T-helper 1 cell (primary cell): Measurements from ENCODE around the gene NUDT12.

ENCODE experiments used
- DNase-seq, 5 donors: peaks; one replicate each; pipeline ENCODE4 v3.0.0-alpha.2; 2012 to 2020
- total RNA-seq, 4 donors: gene quantifications; one replicate each; lab custom pipeline; 2026; lab: John Stamatoyannopoulos, UW

Gene NUDT12
- 1.1 to 1.7 (median 1.3) reads per million in 4 donors for total RNA-seq

DNA sequence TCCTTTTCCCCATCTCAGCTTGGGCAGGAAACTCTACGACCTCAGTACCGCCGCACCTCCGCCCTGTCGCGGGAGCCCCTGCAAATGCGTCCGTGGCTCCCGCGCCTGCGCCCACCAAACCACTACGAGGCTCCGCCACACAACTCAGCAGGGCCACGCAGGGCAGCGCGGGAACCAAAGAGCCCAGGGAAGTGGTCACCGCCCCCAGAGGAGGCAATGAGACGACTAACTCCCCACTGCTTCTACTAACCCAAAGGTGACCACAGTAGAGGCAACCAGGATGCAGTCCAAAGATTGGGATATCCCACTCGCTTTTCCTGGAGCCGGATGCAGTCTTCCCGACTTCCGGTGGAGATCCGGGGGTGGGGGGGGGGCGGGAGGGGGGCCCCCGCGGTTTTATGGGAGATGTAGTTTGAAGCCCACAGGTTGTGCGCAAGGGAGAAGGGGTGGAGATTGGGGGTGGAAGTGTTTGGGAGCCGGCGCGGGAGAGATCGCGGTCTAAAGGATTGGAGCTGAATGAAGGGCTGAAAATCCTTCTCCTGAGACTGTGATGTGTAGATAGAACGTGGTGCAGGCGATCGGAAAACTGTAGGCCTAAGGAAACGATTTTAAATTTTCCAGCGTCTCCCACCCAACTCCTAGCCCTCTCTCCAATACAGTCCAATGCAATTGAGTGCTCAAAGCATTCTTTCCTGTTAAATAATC is at the start of gene NUDT12:
NUDT12 (minus strand) TSS at position 337 of the 705 bp plus-strand sequence. CDS start 2,541 bp downstream, outside the sequence.
- DNase-seq: peak in 3 of 5 donors; percentile 11 to 23 (median 12)

GRCh38 chr5:103607346-103607745 is 44.8 kb upstream of the NUDT12 start:
- no peak for DNase-seq

DNA sequence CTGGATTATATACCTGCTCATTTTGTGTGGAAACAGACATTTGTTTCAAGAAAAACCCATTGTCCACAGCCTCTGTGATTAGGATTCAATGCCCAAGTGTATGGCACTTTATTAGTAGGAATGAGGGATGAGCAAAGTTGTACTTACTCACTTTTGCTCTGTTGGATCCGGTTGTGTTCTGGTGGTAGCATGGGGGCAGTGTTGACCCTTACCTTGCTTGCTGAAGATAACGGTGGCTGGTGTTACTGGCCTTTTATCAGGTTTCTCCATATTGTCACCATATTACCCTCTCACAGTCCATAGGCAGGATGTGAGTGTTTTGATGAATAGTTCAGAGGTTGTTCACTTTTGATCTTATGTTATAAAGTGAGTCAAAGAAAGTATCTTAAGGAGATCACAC is 42.7 kb upstream of the NUDT12 start:
- no peak for DNase-seq

DNA sequence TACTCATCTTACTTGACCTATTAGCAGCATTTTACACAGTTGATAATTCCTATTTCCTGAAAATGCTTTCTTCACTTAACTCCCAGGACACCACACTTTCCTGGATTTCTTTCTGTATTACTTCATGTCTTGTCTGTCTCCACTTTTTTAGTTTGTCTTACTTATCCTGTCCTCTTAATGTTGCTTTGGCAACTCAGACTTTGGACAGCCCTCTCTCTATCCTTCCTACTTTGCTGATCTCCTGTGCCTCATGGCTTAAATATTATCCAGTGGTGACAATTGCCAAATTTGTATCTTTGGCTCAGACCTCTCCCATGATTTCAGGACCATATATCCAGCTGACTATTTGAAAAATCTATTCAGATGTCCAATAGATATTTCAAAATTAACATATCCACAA is 39.8 kb upstream of the NUDT12 start:
- no peak for DNase-seq

DNA sequence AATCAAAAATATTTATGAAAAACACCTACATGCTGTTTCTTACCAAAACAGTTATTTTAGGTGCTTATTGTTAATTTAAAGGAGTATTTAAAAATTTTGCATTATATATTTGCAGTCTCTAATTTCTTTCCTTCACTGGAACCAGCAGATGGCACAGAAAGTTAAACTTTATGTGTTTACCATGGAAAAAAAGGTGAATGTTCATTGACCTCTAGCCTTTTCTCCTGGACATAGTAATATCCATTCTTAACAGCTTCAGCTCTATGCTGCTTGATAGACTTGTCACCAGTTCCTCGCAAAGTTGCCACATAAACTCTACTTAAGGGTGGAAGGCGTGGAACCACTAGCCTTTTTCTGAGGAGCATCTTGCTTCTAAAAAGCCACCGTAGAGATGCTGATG is 38.7 kb upstream of the NUDT12 start:
- no peak for DNase-seq

DNA sequence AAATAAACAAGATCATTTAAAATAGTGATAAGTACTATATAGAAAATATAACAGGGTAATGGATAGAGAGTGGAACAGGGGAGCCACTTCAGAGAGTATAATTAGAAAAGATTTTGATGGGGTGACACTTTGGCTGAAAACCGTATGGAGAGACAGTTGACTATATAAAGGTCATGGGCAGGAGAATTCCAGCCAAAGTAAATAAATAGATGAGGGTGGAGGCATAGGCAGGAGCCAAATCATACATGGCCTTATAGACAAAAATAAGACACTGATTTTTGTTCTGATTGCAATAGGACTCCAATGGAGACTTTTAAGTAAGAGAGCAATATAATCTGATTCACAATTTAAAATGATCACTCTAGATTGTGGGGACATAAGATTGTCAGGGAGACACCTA is 37.5 kb upstream of the NUDT12 start:
- DNase-seq: no peak

DNA sequence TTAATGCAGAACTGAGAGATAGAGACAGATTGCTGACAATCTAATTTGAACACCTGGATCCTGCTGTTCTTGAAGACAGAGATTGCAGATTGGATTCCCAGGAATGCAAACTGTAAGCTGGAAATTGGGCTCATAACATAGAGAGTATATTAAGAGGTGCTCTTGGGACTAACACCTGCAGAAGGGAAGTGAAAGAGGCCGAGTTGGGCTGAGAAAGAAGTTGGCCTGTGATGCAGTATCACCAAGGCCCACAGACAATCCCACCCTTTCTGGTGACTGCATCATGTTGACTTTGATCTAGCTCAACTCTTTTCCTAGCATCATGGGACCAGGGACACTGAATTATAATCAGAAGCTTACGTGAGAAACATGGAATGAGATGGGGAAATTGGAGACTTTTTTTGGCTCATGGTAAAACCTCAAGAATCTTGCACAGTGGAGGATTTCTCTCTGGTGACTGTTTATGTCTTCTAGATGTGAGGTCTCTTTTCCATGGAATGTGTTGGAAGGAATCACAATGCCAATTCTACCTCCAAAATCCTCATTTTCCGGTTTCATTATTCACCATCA is 36.5 kb upstream of the NUDT12 start:
- DNase-seq: no peak

GRCh38 chr5:103590221-103590620 is 27.6 kb upstream of the NUDT12 start:
- no peak for DNase-seq

GRCh38 chr5:103589776-103590175 is 27.2 kb upstream of the NUDT12 start:
- no peak for DNase-seq

GRCh38 chr5:103589357-103589756 is 26.8 kb upstream of the NUDT12 start:
- no peak for DNase-seq

DNA sequence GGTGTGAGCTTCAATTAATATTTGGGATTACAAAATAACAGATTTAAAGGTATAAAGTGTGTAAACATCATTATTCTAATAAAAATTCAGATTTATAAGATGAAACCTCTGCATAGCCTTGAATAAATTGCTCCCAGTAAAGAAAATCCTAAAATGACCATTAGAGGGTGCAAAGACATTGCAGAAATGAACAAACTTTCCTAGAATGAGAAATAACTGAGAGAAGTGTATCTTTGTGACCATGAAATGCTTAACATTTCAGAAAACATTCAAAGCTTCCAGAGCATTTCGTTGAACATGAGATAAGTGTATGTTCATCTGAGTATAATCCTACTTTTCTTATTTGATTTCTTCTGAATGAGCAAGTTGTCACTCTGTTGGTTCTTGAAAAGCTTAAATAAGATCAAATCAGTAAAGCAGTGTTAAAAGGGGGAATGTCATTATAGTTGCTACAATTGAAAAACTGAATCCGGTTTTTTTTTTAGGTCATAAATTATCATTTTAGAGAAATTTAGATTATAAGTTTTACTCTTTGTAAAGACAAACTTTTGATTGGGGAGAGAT is 24.7 kb upstream of the NUDT12 start:
- DNase-seq: no peak

DNA sequence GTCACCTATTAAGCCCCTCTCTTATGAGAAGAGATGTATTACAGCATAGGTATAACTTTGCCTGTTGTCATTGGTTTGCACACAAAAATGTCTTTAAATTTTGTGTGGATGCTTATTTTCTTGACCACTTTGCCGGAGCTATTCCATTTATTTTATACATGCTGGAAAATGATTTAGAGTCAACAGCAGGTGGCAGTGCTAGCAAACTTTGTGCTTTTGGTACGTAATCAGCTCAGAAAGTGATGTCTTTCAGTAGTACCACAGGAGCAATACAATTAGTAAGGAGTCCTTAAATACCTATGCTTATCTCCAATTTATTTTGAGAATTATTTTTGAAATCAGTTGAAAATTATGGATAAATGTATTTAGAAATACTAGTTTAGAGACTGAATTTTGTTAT is 19.8 kb upstream of the NUDT12 start:
- no peak for DNase-seq

DNA sequence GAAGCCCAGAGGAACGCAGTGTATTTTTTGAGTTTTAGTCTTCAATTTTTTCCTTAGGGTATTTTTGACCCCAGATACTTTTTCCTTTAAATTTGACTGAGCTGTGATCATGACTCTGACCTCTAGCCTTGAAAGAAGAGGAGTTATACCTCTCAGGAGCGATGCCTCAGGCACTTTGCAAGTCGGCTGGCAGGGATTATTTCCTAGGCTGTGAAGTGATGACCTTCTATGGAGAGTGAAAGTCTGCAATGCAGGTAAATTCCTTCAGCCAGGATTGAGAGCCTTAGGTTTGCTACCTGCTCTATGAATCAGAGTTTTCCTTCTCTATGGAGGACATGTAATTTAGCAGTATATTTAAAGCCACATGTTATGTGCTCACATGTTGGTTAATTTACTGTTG is 10.8 kb upstream of the NUDT12 start:
- no peak for DNase-seq

DNA sequence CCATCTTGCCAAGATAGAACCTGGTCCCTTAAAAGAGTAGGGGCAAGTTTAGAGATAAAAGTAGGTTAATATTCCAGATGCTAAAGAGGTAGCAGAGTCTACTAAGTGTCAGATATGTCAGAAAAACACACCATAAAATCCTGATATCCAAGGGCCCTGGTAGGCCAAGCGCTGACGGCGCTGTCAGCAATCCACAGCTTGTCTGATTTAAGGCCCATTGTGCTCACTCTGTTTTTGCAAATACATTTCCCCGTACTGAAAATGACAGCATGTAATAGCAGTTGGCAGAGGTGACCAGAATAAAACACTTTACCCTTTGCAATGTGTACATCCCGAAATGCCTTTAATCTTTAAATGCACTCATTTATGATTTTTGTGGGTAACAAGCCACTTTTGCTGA is 9.9 kb upstream of the NUDT12 start:
- DNase-seq: no peak

DNA sequence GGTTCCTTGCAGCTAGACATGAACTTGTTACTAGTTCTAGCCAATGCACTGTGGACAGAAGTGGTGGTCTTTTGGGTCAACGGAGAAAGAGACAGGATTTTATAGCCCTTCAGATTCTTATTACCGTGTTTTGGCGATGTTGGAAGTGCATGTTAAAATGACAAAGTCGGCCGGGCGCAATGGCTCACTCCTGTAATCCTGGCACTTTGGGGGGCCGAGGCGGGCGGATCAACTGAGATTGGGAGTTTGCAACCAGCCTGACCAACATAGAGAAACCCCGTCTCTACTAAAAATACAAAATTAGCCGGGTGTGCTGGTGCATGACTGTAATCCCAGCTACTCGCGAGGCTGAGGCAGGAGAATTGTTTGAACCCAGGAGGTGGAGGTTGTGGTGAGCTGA is 9.1 kb upstream of the NUDT12 start:
- DNase-seq: no peak

- DNase-seq: no peak
Measured at GRCh38 chr5:103569313-103570060, 6.9 kb upstream of the NUDT12 start.

- DNase-seq: no peak
Measured at GRCh38 chr5:103565719-103566118, 3.1 kb upstream of the NUDT12 start.

DNA sequence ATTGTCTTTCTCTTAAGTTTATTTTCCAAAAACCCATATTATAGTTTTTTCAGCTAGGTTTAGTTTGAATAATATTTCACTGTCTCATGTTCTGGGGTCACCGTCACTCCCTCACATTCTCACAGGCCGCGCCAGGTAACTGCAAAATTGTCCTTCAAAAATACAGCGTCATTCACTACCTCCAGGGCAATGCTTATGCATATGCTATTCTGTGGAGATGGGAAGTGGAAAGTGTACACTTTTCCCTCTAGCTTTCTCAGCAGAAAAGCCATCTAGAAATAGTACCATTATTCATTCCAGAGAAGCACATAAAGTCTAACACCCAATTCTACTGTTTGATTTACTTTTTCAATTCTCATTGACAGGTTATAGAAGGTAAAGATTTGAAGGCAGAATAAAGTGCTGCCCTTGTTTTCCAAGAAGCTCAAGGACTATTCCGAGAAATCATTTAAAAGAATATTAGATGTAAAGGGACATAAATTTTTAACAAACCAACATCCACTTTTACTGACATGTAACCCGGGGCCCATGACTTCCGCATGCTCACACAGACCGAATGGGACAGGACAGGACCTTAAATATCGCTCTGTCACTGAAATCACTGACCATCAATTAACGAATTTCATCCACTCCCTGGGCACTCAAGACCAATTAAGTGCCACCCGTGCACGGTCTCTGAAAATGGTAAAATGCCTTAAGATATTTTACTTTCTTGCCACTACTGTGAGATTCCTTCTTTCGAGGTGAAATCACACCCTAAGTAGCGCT is 720 bp downstream of the NUDT12 start:
- DNase-seq: no peak

DNA sequence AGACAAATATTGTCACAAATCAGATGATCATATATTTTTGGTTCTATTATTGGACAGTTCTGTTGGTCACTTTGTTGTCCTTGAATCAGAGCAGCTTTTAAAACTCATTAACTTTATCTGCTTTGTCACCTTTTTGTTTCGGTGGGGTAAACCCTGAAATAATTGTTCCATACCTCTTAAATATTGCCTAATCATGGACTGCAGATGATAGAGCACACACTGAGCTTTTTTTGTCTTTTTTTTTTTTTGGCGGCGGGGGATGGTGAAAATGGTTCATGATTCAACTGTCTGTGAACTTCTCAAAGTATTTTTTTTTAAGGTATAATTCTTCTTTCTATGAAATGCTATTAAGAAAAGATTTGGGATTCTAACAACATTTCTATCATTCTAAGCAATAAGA is 1.8 kb downstream of the NUDT12 start:
- DNase-seq: no peak

DNA sequence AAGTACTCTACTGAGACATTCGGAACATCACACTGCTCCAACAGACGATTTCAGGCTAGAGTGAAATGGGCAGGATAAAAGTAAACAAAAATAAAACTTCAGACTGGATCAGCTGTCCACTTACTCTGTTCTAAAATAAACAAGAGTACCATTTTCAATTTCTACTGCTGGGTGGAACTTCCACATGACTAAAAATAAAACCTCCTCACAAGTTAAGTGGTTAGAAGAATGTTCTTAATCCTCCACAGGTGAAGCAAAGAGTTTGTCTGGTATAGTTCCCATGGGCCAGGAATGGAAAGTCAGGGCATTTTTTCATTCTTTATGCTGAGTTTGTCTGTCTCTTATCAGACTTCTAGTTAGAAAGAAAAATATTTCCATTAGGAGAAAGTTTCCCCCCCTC is 15.7 kb downstream of the NUDT12 start:
- DNase-seq: no peak

- DNase-seq: no peak
Measured at GRCh38 chr5:103542441-103542840, 20.1 kb downstream of the NUDT12 start.

DNA sequence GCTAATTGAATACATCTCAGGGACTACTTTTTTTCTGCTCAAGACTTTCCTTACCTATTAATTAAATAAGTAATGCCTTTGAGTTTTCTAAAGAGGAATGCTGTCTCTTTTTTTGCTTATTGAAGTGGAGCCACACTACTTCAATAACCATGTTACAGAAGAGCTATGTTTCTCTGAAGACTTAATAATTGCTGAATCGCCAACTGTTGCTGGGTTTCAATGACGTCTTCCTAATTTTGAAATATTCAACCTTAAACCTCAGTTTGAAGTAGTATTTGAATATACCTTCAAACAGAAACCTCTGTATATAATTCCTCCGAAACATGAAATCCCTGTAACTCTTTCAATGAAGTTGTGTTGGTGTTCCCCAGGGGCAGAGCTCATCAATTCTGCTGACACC is 21.0 kb downstream of the NUDT12 start:
- no peak for DNase-seq

DNA sequence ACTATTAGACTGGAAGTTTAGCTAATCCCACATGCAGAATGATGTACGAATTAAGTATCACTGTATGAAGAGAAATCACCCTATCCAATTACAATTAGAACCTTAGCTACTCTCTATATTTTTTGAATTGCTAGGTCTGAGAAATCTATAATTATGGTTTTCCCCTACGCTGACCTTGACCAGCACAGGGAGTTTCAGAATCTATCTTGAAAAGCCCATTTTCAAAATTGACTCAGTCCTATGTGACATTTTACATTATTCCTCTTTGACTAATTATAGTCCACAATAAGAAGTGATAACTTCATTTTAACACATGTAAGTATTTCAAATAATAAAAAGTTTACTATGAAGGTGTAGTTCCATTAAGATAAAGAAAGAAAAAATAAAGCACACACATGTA is 21.5 kb downstream of the NUDT12 start:
- no peak for DNase-seq
